GM12892 (cell line): ENCODE results near the gene RNASEH2C.
"Not testable (repeated sequence)": the region's sequence is repeated elsewhere in the genome, so short reads cannot be mapped to it uniquely, and the experiment has no call there.

Experiments
- DNase-seq: peaks from one replicate; pipeline ENCODE4 v3.0.0; 2011; ENCODE audit not compliant: insufficient read length
- FAIRE-seq: peaks from 2 replicates; lab custom pipeline; 2011; peaks lifted over from hg19 to GRCh38; lab: Jason Lieb, UNC
- POLR2A ChIP-seq: IDR thresholded peaks from 2 replicates; pipeline ENCODE4 v1.6.1; 2011; ENCODE audit warnings: low read depth, low read length, control low read depth
- POLR2AphosphoS5 ChIP-seq: IDR thresholded peaks from 2 replicates; pipeline ENCODE4 v1.6.1; 2011; ENCODE audit warnings: low read depth, low read length, control low read depth
- TAF1 ChIP-seq: IDR thresholded peaks from 2 replicates; pipeline ENCODE4 v1.6.1; 2011; ENCODE audit warnings: low read depth, mild to moderate bottlenecking, control low read depth, low read length, borderline replicate concordance

Gene RNASEH2C

GRCh38 chr11:65700399-65700798 is 20.2 kb downstream of the RNASEH2C start:
- FAIRE-seq (no peak), DNase-seq (no peak)
- TF ChIP-seq POLR2AphosphoS5 (no peak), TAF1 (no peak), POLR2A (no peak)

GRCh38 chr11:65699306-65699705 is 21.3 kb downstream of the RNASEH2C start:
- no peak for FAIRE-seq
- TF ChIP-seq POLR2A, result no peak
- TF ChIP-seq TAF1, result no peak
- TF ChIP-seq POLR2AphosphoS5, result no peak
- no peak for DNase-seq

DNA sequence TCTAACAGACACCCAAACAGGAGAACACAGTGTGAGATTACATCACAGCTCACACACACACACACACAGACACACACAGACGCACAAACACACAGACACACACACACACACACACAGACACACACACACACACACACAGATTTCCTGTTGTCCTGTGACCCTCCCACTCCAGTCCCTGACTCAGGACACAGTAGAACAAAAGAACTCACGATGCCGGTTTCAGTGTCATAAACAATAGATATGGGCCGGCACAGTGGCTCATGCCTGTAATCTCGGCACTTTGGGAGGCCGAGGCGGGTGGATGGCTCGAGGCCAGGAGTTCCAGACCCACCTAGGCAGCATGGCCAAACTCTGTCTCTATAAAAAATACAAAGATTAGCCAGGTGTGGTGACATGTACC is 22.4 kb downstream of the RNASEH2C start:
- DNase-seq, result no peak
- no peak for FAIRE-seq
- TF ChIP-seq TAF1 (no peak), POLR2AphosphoS5 (no peak), POLR2A (no peak)

GRCh38 chr11:65696802-65697552 is 23.6 kb downstream of the RNASEH2C start:
- no peak for TF ChIP-seq TAF1
- TF ChIP-seq POLR2A, result no peak
- TF ChIP-seq POLR2AphosphoS5, result no peak
- FAIRE-seq (no peak), DNase-seq (no peak)

DNA sequence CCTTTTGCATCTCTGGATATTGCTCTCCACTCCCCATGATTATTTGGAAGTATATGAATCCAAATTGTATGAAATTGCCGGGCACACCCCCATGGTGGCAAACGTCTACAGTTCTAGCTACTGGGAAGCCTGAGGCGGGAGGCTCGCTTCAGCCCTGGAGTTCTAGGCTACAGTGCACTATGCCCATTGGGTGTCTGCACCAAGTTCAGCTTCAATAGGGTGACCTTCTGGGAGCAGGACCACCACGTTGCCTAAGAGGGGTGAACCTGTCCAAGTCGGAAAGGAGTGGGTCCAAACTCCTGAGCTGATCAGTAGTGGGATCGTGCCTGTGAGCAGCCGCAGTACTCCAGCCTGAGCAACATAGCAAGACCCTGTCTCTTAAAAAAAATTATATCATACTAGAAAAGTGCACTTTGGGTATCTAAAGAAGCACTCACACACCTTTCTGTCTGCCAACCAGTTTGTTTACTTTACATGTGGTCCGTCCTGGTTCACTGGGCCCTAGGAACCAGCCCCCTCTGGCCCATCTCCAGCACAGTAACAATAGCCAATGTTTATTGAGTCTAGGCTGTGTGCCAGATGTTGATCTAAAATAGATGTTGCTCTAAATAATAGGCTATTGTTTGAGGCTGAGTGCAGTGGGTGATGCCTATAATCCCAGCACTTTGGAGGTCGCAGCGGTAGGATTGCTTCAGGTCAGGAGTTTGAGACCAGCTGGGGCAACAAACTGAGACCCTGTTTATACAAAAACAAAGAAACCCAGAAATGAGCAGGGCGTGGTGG is 24.9 kb downstream of the RNASEH2C start:
- DNase-seq, result no peak
- no peak for FAIRE-seq
- TF ChIP-seq TAF1 (no peak), POLR2A (no peak), POLR2AphosphoS5 (no peak)

GRCh38 chr11:65692367-65692766 is 28.2 kb downstream of the RNASEH2C start:
- FAIRE-seq, result no peak
- no peak for DNase-seq
- TF ChIP-seq TAF1 (no peak), POLR2AphosphoS5 (no peak), POLR2A (no peak)

GRCh38 chr11:65691847-65692246 is 28.8 kb downstream of the RNASEH2C start:
- not testable (repeated sequence) for FAIRE-seq

GRCh38 chr11:65685981-65686380 is 34.6 kb downstream of the RNASEH2C start:
- no peak for DNase-seq
- TF ChIP-seq POLR2AphosphoS5 (no peak), POLR2A (no peak), TAF1 (no peak)
- FAIRE-seq, result no peak

More at GRCh38 chr11:65691847-65692246, 28.8 kb downstream of the RNASEH2C start:
- DNase-seq, result not testable (repeated sequence)

DNA sequence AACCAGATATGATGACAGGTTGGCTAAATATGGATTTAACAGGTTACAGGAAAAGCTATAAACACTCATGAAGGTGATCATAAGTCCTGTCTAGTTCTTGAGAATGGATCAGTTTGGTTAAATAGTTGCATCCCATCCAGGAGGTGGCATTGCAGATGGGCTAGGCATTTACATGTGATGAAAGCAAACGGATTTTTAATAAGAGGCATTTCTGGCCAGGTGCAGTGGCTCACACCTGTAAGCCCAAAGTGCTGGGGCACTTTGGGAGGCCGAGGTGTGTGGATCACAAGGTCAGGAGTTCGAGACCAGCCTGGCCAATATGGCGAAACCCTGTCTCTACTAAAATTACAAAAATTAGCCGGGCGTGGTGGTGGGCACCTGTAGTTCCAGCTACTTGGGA is 37.1 kb downstream of the RNASEH2C start:
- not testable (repeated sequence) for DNase-seq, FAIRE-seq

- FAIRE-seq, result no peak
- TF ChIP-seq POLR2A, result no peak
- TF ChIP-seq TAF1, result no peak
- no peak for TF ChIP-seq POLR2AphosphoS5
Measured at GRCh38 chr11:65680192-65680743, 40.3 kb downstream of the RNASEH2C start.

DNA sequence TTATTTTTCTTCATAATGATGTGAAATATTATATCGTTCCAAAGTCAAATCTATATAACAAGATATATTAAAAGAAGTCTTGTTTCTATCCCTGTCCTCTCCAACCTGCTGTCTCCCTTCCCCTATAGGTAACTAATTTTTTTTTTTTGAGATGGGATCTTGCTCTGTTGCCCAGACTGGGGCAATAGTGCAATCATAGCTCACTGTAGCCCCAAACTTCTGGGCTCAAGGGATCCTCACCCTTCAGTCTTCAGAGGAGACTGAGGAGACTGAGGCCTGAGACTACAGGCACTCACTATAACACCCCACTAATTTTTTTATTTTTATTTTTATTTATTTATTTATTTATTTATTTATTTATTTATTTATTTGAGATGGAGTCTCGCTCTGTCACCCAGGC is 47.6 kb downstream of the RNASEH2C start:
- DNase-seq (no peak), FAIRE-seq (no peak)
- no peak for TF ChIP-seq POLR2AphosphoS5
- TF ChIP-seq POLR2A, result no peak
- no peak for TF ChIP-seq TAF1

More at GRCh38 chr11:65680192-65680743, 40.3 kb downstream of the RNASEH2C start:
- DNase-seq, result no peak

DNA sequence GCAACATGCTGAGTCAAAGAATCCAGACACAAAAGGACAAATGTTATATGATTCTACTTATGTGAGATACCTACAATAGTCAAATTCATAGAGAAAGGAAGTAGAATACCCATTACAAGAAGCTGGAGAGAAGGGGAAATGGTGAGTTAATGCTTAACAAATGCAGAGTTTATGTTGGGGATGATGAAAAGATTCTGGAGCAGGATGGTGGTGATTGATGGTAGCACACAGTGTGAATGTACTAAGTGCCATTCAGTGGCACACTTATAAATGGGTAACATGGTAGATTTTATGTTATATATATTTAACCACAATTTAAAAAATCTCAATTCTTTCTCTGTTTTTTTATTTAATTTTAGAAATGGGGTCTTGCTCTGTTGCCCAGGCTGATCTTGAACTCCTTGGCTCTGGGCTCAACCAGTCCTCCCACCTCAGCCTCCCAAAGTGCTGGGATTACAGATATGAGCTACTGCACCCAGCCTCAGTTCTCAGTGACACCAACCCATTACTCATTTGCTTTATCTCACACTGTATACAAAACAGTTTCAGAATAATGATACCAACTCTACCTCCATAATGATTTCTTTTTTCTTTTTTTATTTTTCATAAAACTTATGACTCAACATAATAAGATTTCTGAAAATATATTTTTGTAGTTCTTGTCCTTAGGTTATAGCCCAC is 48.3 kb downstream of the RNASEH2C start:
- TF ChIP-seq POLR2AphosphoS5, result no peak
- no peak for TF ChIP-seq POLR2A
- TF ChIP-seq TAF1, result no peak
- DNase-seq (no peak), FAIRE-seq (no peak)
